NCI-H146 treated with DMSO at 0.1 percent for 48 hours (cell line): ENCODE data around the gene ACTR10.

Source experiments
- DNase-seq: peaks from one replicate; lab custom pipeline; 2025; ENCODE audit not compliant: unreplicated experiment; lab: John Stamatoyannopoulos, UW

The ACTR10 gene

DNA sequence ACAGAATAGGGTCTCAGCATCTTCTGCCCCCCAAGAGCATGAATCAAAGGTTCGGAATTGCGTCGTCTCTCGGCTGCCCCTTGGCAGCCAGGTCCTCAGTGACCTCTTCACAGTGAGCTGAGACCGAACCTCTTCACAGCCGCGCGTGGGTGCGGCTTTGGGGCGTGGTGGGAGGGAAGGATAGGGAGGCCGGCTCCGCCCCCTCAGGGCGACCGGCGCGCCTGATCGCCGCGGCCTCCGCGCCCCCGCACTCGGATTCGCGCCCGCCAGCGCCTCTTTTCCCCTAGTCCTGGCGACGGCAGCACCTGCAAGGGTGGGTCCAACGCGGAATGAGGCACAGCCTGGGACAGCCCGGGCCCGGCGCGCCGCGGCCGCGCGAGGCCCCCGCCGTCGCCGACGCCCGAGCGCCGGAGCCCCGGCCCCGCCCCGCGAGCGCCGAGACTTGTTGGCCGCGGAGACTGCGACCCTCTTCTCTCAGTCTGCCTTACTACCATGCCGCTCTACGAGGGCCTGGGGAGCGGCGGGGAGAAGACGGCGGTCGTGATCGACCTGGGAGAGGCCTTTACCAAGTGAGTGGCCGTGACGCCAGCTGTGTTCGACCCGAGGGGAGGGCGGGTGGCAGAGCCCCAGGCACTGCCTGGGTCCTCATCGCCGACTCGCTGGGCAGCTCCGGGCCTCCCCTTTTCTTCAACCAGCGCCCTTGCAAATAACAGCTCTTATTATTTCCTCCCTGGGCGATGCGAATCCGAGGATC, at the start of gene ACTR10:
Gene ACTR10, plus strand, starts transcription at position 424 of the 754 bp plus-strand sequence. Its CDS starts 69 bp downstream, at position 493.
- DNase-seq: peak; percentile 36

- no peak for DNase-seq
These were observed 49.6 kb upstream of the ACTR10 start for GRCh38 chr14:58150243-58150805.

- DNase-seq: no peak
These were observed 48.6 kb upstream of the ACTR10 start for GRCh38 chr14:58151133-58152013.

DNA sequence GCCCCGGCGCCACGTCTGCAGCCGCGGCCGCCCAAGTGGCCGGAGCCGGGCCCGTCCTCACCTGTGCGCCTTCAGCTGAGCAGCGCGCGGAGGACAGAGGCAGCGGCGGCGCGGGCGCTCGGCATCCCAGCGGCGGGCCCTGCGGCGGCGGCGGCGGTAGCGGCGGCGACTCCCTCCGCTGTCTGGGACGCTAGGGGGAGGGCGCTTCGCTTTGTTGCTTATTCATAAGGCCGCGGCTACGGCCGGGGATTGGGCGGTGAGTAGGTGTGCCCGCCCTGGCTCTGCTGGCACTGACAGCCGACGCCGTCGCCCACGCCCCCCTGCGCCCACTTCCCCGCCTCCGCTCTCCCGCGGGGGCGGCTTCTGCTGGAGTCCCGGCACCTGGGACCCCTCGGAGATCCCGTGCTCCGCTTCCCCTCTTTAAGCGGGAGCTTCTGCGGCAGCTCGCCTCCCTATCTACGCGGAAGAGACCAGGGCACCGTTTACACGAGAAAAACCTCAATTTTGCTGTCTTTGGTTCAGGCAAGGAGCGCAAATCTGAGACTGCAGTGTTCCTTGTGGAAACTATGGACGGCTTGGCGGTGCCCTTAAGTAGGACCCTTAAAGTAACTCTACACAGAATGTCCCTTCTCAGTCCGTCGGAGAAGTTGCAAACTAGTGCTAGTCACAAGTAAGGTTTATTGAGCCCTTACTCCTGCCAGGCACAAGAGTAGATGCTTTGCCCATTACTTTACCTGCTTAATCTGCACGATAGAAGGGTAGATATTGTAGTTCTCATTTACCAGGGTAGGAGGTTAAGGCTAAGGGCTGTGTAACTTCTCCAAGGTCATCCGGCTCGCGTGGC, 47.7 kb upstream of the ACTR10 start, which contains the start of gene ARMH4:
Gene ARMH4, minus strand, starts transcription at position 200 of the 844 bp plus-strand sequence. CDS start 12,855 bp downstream, outside the sequence.
- peak; percentile 43 for DNase-seq

DNA sequence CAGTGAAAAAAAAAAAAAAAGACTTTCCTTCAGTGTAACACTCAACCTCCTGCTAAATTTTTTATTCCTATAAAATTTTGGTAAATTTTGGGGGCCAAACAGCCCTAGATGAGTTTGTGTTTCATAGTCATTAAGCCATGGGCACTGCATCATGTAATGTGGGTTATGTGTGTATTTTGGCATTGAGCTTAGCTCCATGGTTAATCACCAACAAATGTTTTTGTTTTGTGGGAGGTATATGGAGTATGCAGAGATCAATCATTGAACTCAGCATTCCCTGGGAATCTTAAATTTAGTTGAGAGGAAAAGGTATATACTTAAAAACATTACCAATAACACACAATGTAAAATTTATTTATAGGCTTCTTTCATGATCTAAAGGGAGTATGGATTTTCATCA, 39.4 kb upstream of the ACTR10 start:
- DNase-seq: no peak

- peak; percentile 1 for DNase-seq
These were observed 33.7 kb upstream of the ACTR10 start for GRCh38 chr14:58166005-58166983.

DNA sequence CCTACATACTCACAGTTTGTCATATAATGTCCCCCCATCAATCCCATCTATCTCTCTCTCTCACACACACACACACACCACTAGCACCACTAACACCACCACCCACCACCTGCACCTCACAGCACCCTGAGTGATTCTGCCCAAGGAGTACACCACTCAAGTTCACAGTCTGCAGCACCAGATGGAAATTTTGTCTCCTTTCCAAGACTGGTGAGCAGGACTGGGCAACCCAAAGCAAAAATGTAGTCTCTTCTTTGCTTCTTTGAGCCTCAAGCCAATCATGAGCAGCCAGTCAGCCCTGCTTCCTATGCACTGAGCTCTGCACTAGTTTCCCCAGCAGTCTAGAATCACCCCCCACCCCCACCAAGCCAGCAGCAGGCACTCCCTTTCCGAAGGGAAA, 32.9 kb upstream of the ACTR10 start:
- DNase-seq: no peak

- no peak for DNase-seq
These were observed 32.1 kb upstream of the ACTR10 start for GRCh38 chr14:58167891-58168290.

GRCh38 chr14:58171090-58171489, 28.9 kb upstream of the ACTR10 start:
- peak; percentile 35 for DNase-seq

DNA sequence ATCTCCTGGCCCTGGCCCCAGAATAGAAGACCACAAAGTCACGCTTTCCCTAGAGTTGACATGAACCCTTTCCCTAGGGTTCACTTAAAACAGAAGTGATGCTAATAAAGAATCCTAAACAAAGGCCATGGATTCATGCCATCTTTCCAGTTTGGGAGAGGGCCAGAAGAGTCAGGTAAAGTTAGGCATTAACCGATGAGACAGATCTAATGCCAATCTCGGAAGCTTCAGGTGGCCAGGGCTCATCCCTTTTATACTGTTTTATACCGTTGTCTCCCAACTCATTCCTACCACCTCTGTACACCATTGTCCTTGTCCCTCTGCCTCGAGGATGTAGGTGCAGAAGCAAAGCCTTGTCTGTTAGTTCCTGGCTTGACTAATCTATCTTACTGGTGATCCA, 22.8 kb upstream of the ACTR10 start:
- no peak for DNase-seq

DNA sequence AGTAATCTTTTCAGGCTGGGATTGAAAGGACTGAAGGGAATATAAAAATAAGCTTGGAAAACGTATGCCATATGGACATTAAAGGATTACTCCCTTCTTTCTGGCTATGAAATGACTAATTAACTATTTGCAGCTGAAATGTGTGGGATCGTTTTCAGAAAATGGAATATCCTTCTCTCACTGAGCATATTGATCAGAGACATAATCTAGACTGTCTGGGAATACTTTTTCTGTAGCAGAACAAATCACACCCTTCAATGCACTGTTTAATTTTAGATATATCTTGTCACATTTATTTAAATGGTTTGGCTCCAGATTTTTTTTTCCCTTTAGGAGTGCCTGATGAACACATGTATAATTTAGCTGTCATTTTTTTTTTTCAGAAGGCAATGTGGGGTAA, 10.8 kb upstream of the ACTR10 start:
- DNase-seq: no peak

DNA sequence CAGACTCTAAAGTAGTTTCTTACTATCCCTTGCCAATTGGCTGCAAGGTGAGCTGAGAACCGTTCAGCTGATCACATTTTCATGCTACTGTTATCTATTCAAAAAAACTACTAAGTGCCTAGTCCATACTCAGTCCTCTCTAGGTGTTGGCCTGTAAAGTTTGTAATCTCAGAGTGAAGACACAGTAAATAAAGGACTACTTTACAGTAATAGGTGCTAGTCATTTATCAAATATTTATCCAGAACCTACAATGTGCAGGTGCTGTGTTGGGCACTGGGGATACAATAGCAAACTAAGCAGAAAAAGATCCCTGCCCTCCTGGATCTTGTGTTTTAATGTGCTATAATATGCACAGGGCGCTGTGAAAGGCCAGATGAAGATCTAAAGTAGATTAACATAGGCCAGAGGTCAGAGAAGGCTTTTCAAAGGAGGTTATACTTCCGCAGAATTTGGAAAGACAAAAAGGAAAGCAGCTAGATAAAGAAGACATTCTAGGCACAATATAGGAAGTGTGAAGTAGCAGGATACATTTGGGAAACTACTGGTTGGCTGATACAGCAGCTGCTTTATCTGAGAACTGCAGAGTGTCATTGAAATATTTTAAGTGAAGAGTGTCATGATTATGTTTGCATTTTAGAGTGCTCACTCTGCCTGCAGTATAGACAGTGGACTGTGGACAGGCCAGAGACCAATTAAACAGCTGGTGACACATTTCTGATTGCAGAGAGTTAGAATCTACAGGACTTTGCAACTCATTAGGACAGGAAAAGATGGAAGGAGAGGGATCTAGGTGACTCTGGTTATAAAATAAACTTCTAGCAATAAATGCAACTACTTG, 8.0 kb upstream of the ACTR10 start:
- no peak for DNase-seq

DNA sequence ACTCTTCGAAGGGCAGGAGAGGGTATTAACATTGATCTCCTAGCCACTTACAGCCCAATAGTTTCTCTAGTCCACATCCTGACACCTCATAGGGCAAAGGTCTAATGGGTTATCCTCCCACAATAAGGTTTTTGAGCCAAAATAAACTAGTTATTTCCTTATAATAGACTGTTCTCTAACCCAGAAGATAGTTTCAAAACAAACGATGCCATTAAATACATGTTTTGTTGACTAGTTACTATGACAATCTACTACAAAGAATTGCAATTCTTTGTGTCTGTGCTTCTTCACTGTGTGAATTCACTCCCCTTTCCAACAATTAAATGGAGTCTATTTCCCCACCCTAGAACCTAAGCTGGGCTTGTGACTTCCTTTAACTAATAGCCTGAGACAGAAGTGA, 6.4 kb upstream of the ACTR10 start:
- DNase-seq: no peak

GRCh38 chr14:58196198-58196597, 3.8 kb upstream of the ACTR10 start:
- DNase-seq: no peak

- DNase-seq: no peak
These were observed 1.9 kb upstream of the ACTR10 start for GRCh38 chr14:58198086-58198485.

DNA sequence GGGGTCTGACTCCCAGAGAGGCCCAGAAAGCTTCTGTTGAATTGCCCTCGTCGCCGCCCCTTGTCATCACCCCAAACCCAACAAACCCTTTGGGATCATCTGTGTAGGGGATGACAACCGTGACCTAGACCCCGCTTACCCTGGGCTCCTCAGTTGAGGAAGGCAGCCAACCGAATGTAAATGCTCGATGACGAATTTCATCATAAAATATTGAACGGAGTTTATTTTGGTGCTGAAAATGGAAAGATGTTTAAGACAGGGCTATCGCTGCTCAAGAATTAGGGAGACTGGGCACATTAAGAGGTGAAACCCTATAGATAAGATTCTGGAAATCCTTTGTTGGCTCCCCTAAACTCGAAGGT, 512 bp downstream of the ACTR10 start:
- DNase-seq: no peak

DNA sequence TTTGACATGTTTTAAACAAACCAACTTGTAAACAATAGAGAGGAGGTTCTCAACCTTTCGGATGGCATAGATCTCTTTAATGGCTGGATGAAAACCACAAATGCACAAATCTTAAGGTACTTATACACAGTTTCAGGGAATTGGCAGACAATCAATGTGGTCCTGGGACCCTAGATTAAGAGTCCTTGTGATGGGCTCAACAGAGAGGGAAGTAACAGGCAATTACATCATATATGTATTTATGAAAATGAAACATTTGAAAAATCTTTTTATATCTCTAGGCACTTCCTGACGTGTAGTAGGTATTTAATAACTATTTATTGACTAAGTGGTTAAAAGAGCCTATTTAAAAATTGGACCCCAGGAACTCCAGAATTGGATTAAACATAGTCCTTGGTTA, 897 bp downstream of the ACTR10 start:
- peak; percentile 7 for DNase-seq

GRCh38 chr14:58213176-58213575, 13.2 kb downstream of the ACTR10 start:
- DNase-seq: no peak
